Activated naive CD8-positive, alpha-beta T cell (primary cell): ENCODE data around the gene PPP1R18.
A peak's percentile ranks its signal among the peaks of the same experiment; 100 is the strongest.
"Not testable (repeated sequence)": the region's sequence is repeated elsewhere in the genome, so short reads cannot be mapped to it uniquely, and the experiment has no call there.

Experiments
- H3K27ac Mint-ChIP-seq: one replicate; pipeline ENCODE4 v1.8.0; 2021; ENCODE audit warnings: mixed read lengths
- H3K27me3 Mint-ChIP-seq: one replicate; pipeline ENCODE4 v1.8.0; 2021; ENCODE audit warnings: mixed read lengths
- H3K36me3 Mint-ChIP-seq: one replicate; pipeline ENCODE4 v1.8.0; 2021; ENCODE audit warnings: mixed read lengths
- H3K4me1 Mint-ChIP-seq: one replicate; pipeline ENCODE4 v1.8.0; 2021; ENCODE audit warnings: low read depth, mixed read lengths
- H3K4me3 Mint-ChIP-seq: one replicate; pipeline ENCODE4 v1.8.0; 2021; ENCODE audit warnings: mild to moderate bottlenecking, mixed read lengths
- H3K9me3 Mint-ChIP-seq: one replicate; pipeline ENCODE4 v1.8.0; 2021; ENCODE audit warnings: low read depth, mixed read lengths

The PPP1R18 gene

DNA sequence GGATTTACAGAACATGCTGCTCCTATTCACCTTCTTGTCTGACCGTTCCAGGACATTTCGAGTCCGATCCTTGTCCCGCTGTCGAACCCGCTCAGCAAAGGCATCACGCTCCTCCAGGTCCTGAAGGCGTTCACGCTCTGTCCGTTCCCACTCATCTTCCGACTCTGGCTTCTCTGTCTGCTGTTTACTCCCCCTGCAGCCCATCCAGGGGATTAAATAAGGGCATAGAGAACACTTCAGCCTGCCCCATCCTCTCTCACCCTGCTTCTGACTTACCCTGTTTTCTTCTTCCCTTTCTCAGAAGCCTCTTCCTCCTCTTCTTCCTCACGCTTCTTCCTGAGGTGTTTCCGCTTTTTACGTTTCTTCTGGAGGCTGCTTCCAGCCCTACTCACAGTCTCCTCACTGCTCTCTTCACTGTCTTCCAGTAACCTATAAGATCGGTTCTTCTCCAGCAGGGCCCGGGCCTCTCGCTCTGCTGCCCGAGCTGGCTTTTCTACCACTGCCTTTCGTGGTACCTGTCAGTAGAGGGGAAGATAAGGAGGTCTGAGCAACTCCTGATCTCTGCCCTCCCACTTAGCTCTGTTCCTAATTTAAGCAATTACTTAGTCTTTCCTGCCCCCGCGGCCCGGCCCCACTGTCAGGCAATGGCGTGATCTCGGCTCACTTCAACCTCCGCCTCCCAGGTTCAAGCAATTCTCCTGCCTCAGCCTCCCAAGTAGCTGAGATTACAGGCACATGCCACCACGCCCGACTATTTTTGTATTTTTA is 15.5 kb downstream of the PPP1R18 start:
- Mint-ChIP-seq H3K36me3 (peaks cover 4% of the 10 kb centered on the region), H3K27ac (peak overlapping the region; percentile 71), H3K9me3 (no peaks in the 10 kb centered on the region), H3K27me3 (no peaks in the 10 kb centered on the region), H3K4me1 (peaks cover 43% of the 10 kb centered on the region), H3K4me3 (peak overlapping the region; percentile 83)

DNA sequence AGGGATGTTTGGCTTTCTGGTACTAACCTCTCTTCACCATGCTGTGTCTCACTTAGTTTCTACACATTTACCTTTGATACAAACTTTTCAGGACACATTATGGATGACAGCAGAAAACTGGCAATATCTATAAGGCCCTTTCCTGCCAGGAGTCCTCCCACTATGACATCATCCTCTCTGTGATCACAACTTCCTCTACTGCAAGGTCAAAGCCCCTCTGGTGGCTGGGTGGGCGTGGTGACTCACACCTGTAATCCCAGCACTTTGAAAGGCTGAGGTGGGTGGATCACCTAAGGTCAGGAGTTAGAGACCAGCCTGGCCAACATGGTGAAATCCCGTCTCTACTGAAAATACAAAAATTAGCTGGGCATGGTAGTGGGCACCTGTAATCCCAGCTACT is 20.1 kb downstream of the PPP1R18 start:
- peaks cover 14% of the 10 kb centered on the region for H3K36me3 Mint-ChIP-seq
- not testable (repeated sequence) for H3K4me3 Mint-ChIP-seq

DNA sequence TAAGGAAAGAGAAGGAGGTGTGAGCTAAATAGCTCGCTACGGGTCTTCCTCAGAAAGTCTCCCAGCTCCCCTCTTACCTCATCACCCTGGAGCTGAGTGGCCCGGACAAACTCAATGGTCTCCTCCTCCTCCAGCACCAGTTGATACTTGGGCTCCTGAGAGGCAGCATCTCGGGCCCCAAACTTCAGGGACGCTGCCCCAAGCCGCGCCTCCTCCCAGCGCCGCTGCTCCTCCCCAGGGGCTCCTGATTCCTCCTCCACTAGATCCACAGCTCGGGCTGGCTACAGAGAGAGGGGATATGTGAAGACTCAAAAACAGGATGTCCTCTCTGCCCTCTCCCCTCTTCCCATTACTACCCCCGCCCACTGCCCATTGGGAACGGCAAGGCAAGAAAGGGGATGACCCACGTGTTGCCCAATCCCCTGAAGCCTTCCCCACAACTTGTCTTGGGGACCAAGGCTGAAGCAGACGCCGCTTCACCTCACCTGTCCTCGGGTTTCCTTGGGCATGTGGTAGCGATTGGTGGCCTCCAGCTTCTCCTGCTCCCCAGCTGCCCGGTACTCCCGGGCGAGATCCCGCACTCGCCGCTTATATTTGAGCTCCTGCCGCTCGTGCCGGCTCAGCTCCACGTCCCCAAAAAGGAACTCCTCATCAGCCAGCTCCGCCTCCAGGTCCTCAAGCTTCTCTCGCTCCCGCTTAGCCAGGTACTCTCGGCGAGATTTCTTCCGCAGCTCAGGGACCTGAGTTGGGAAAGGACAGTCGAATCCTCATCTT is 21.3 kb downstream of the PPP1R18 start:
- Mint-ChIP-seq H3K4me1 (peaks cover 21% of the 10 kb centered on the region), H3K27ac (peak overlapping the region; percentile 22), H3K27me3 (no peaks in the 10 kb centered on the region), H3K9me3 (no peaks in the 10 kb centered on the region), H3K36me3 (peaks cover 11% of the 10 kb centered on the region), H3K4me3 (no peak overlapping the region)

More for the DNA sequence above, 20.1 kb downstream of the PPP1R18 start:
- not testable (repeated sequence) for H3K9me3 Mint-ChIP-seq, H3K27me3 Mint-ChIP-seq
- Mint-ChIP-seq H3K27ac (peak overlapping the region; percentile 61), H3K4me1 (peaks cover 32% of the 10 kb centered on the region)

GRCh38 chr6:30657922-30658321 is 28.5 kb downstream of the PPP1R18 start:
- not testable (repeated sequence) for H3K9me3 Mint-ChIP-seq, H3K4me3 Mint-ChIP-seq, H3K4me1 Mint-ChIP-seq, H3K27ac Mint-ChIP-seq, H3K27me3 Mint-ChIP-seq
- peaks cover 15% of the 10 kb centered on the region for H3K36me3 Mint-ChIP-seq

DNA sequence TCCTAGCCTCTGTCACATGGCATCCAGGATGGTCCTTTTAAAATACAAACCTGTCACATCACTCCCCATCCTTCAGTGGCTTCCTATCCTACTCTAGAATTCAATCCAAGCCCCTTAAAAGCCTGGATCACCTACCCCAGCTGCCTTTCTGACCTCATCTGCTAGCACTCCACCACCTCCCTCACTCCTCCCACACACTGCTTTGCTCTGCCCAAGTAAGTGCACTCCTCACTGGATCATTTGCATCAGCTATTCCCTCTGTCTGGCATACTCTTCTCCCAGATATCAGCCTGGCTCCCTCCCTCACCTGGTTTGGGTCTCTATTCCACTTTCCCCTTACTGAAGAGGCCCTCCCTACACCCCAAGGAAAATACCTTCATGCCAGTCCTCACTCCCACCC is 29.0 kb downstream of the PPP1R18 start:
- Mint-ChIP-seq H3K27ac (no peak overlapping the region), H3K4me3 (no peak overlapping the region), H3K36me3 (peaks cover 15% of the 10 kb centered on the region), H3K9me3 (no peaks in the 10 kb centered on the region), H3K4me1 (no peaks in the 10 kb centered on the region), H3K27me3 (no peaks in the 10 kb centered on the region)

- Mint-ChIP-seq H3K27me3 (no peaks in the 10 kb centered on the region), H3K36me3 (peaks cover 8% of the 10 kb centered on the region), H3K4me3 (no peak overlapping the region), H3K9me3 (no peaks in the 10 kb centered on the region), H3K4me1 (no peaks in the 10 kb centered on the region), H3K27ac (no peak overlapping the region)
Measured at GRCh38 chr6:30656513-30656912, 29.9 kb downstream of the PPP1R18 start.

DNA sequence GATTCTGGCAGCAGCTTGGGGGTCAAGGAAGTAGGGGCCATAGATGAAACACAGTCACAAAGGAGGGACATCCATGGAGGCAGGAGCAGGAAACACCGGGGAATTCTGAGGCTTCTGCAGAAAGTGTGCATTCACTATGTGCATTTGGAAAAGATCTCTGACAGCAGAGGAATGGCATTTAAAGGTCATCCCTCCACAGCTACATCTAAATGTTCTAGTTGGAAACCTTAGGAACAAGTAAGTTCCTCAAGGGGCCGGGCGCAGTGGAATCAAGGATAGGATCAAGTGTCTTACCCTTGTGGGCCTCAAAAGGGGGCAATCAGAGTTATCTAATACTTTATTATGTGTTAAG is 30.7 kb downstream of the PPP1R18 start:
- Mint-ChIP-seq H3K9me3 (no peaks in the 10 kb centered on the region), H3K27me3 (no peaks in the 10 kb centered on the region), H3K27ac (no peak overlapping the region), H3K4me3 (no peak overlapping the region), H3K4me1 (no peaks in the 10 kb centered on the region), H3K36me3 (peaks cover 8% of the 10 kb centered on the region)

DNA sequence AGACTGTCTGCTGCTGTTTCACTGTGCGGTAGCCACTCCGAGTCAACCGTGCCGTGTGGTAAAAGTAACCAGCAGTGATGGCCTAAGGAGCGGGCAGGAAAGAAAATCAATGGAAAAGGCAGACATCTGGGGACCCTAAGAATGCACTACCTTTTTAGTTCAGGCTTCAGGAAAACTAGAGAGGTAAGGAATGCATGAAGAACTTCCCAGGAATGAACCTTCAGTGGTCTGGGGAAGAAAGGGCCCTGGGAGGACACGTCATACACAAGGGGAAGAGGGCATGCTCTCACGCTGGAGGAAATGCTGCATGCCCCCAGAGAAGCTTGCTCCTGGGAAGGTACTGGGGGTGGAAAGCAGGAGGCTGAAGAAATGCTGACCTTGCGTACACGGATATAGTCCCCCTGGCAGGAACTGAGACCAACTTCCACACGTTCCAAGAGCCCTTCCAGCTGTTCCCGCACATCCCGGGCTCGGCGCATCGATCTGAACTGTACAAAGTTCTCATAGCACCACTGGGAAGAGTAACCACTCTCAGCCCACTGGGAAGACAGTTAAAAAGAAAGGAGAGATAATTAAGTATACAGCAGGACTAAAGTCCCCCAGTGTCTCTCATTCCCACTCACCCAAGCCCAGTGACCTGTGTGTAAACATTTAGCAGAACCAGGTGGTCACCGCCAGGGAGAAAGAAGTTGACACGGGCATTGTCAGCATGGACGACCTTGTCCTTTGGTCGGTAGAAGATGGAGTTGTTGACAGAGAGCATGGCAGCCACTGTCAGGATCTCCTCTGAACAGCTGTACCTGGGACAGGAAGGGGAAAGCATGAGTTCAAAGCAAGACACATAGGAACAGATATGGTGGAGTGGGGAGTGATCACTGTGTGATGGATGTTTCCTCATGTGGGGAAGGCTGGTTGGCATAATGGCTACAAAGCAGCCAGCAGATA is 31.4 kb downstream of the PPP1R18 start:
- H3K4me3 Mint-ChIP-seq, result no peak overlapping the region
- no peaks in the 10 kb centered on the region for H3K4me1 Mint-ChIP-seq
- no peaks in the 10 kb centered on the region for H3K9me3 Mint-ChIP-seq
- H3K27ac Mint-ChIP-seq, result peak overlapping the region; percentile 58
- peaks cover 8% of the 10 kb centered on the region for H3K36me3 Mint-ChIP-seq
- no peaks in the 10 kb centered on the region for H3K27me3 Mint-ChIP-seq

GRCh38 chr6:30651143-30651542 is 35.3 kb downstream of the PPP1R18 start:
- Mint-ChIP-seq H3K27me3 (no peaks in the 10 kb centered on the region), H3K4me3 (no peak overlapping the region), H3K27ac (no peak overlapping the region), H3K36me3 (peaks cover 4% of the 10 kb centered on the region), H3K4me1 (peaks cover 15% of the 10 kb centered on the region), H3K9me3 (no peaks in the 10 kb centered on the region)

- Mint-ChIP-seq H3K27me3 (no peaks in the 10 kb centered on the region), H3K4me1 (peaks cover 27% of the 10 kb centered on the region), H3K9me3 (no peaks in the 10 kb centered on the region), H3K36me3 (peaks cover 2% of the 10 kb centered on the region), H3K27ac (peak overlapping the region; percentile 84), H3K4me3 (peak overlapping the region; percentile 92)
Measured at GRCh38 chr6:30647242-30648116, 39.0 kb downstream of the PPP1R18 start.

DNA sequence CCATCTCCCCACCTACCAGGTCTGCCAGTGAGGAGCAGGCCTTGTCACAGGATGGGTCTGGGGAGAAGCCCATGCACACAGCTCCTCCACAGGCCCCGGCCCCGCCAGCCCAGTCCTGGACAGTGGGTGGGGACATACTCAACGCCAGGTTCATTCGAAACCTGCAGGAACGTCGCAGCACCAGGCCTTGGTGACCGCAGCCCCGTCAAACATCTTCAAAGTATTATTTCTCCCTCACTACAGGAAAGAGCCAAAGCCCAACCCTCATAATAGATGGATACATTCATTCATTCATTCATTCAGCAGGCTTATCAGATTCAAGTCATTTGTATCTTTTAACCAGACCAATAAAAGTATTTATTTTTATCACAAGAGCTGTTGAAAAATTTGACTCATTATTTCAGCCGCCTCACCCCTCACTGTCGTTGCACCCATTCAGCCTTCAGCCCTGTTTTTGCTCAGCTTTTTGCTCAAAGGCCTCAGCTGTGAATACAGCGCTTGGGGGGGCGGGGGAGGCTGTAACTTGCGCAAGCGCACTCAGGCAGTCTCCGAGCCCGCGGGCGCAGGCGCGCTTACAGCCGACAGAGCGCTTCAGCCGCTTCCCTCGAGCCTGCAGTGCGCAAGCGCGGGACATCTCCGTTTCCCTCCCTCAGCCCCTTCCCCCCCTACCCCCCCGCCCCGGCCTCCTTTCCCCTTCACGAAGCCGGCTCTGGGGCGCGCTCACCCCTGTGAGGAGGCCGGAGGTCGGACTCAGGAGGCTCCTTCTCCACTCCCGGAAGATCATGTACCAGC is 39.8 kb downstream of the PPP1R18 start, which contains the start of gene C6orf136:
Gene C6orf136 (plus strand): TSS at position 684 of the 792 bp plus-strand sequence. CDS start 99 bp downstream, at position 783.
- H3K36me3 Mint-ChIP-seq, result peaks cover 2% of the 10 kb centered on the region
- H3K27me3 Mint-ChIP-seq, result no peaks in the 10 kb centered on the region
- peak within 1 kb of the TSS; percentile 92 for H3K4me3 Mint-ChIP-seq
- H3K27ac Mint-ChIP-seq, result peak within 1 kb of the TSS; percentile 85
- no peaks in the 10 kb centered on the region for H3K9me3 Mint-ChIP-seq
- peaks cover 30% of the 10 kb centered on the region for H3K4me1 Mint-ChIP-seq

DNA sequence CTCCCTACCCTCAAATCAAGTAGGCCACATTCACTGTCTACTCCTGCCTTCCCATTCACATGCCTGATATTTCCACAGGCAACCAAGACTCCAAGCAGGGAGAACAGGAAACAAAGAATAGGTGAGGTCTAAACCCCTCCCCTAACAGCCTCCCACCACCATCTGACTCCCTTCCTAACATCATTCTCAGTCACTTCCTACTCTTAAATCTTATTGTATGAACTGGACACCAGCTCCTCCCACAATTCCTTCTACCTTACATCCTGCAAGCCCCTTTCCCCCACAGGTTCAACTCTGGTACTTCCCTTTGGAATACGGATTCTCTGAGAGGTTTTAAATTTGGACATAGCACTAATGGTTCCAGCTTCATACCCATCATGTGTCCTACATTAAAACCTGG is 40.5 kb downstream of the PPP1R18 start:
- Mint-ChIP-seq H3K27me3 (no peaks in the 10 kb centered on the region), H3K27ac (peak overlapping the region; percentile 78), H3K9me3 (no peaks in the 10 kb centered on the region), H3K4me1 (peaks cover 35% of the 10 kb centered on the region), H3K36me3 (peaks cover 3% of the 10 kb centered on the region), H3K4me3 (peak overlapping the region; percentile 92)

DNA sequence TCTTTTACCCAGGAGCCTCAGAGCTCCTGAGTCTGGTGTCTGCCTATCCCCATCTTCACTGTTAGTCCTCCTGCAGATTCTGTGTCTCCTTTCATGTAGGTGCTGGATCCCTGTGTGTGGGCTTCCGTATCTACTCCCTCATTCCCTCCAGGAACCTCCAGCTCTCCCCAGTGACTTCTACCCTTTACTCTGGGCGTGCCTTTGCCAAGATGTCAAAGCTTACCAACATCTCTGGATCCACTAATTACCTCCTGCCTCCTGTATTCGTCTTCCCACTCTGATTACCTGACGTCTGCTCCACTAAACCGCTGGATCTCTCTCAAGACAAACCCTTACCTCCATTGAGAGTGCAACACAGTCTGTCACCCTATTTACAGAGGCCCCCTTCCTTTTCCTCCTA is 41.7 kb downstream of the PPP1R18 start:
- peaks cover 7% of the 10 kb centered on the region for H3K36me3 Mint-ChIP-seq
- H3K4me3 Mint-ChIP-seq, result no peak overlapping the region
- H3K27ac Mint-ChIP-seq, result no peak overlapping the region
- H3K9me3 Mint-ChIP-seq, result no peaks in the 10 kb centered on the region
- peaks cover 45% of the 10 kb centered on the region for H3K4me1 Mint-ChIP-seq
- H3K27me3 Mint-ChIP-seq, result no peaks in the 10 kb centered on the region
